ENCODE measurements around the gene PAGR1.
"Not testable (repeated sequence)": the region's sequence is repeated elsewhere in the genome, so short reads cannot be mapped to it uniquely, and the experiment has no call there.

PAGR1 gene

GRCh38 chr16:29789775-29790182, 26.2 kb upstream of the PAGR1 start:
- DNase-seq (ENCODE audit: low read depth), result no peak
- H3K4me3 ChIP-seq (ENCODE audit: low read length), result peak overlapping the region; percentile 97
- no peak for TF ChIP-seq CTCF (conservative IDR thresholded peaks at IDR 0.05; ENCODE audit: low read depth, low read length)

- H3K4me3 ChIP-seq (ENCODE audit: low read length), result peak within 1 kb of the TSS; percentile 97
- peak; percentile 70 for TF ChIP-seq CTCF (conservative IDR thresholded peaks at IDR 0.05; ENCODE audit: low read depth, low read length)
These were observed 25.6 kb upstream of the PAGR1 start, which contains the start of gene KIF22 for GRCh38 chr16:29790183-29790948. TSS of gene KIF22 (plus strand) at chr16:29790751. CDS start at chr16:29790760, 9 bp downstream.

GRCh38 chr16:29790949-29791844, 24.8 kb upstream of the PAGR1 start:
- TF ChIP-seq CTCF (conservative IDR thresholded peaks at IDR 0.05; ENCODE audit: low read depth, low read length), result no peak
- no peak for DNase-seq (ENCODE audit: low read depth)
- peak overlapping the region; percentile 97 for H3K4me3 ChIP-seq (ENCODE audit: low read length)

More at GRCh38 chr16:29790183-29790948, 25.6 kb upstream of the PAGR1 start, which contains the start of gene KIF22:
- peak; percentile 92 for DNase-seq (ENCODE audit: low read depth)

- TF ChIP-seq CTCF (conservative IDR thresholded peaks at IDR 0.05; ENCODE audit: low read depth, low read length), result no peak
- DNase-seq (ENCODE audit: low read depth), result no peak
- peak overlapping the region; percentile 97 for H3K4me3 ChIP-seq (ENCODE audit: low read length)
These were observed 23.8 kb upstream of the PAGR1 start for GRCh38 chr16:29791845-29792807.

- not testable (repeated sequence) for H3K4me3 ChIP-seq (ENCODE audit: low read length); DNase-seq (ENCODE audit: low read depth)
These were observed 22.8 kb upstream of the PAGR1 start for GRCh38 chr16:29793153-29793552.

- no peak overlapping the region for H3K4me3 ChIP-seq (ENCODE audit: low read length)
- no peak for DNase-seq (ENCODE audit: low read depth)
- no peak for TF ChIP-seq CTCF (conservative IDR thresholded peaks at IDR 0.05; ENCODE audit: low read depth, low read length)
These were observed 21.7 kb upstream of the PAGR1 start for GRCh38 chr16:29794231-29794710.

Data from retinal pigment epithelial cell (primary cell).